HUES64 (cell line): ENCODE data around the gene MRAP2.

Experiments
- H3K27ac ChIP-seq: 2 replicates; pipeline ENCODE4 v1.7.0; 2013; ENCODE audit warnings: low read depth, low read length, inconsistent platforms
- H3K27me3 ChIP-seq: 2 replicates; pipeline ENCODE4 v1.6.1; 2013; ENCODE audit warnings: mild to moderate bottlenecking, low read length; ENCODE audit not compliant: insufficient read depth
- H3K36me3 ChIP-seq: 2 replicates; pipeline ENCODE4 v1.6.1; 2013; ENCODE audit warnings: mild to moderate bottlenecking, low read length; ENCODE audit not compliant: insufficient read depth
- H3K4me1 ChIP-seq: 2 replicates; pipeline ENCODE4 v1.6.1; 2013; ENCODE audit warnings: mild to moderate bottlenecking, low read length, moderate library complexity; ENCODE audit not compliant: insufficient read depth
- H3K4me3 ChIP-seq: 2 replicates; pipeline ENCODE4 v1.5.1; 2013; ENCODE audit warnings: mild to moderate bottlenecking, low read length, moderate library complexity
- H3K9ac ChIP-seq: 2 replicates; pipeline ENCODE4 v1.6.1; 2013; ENCODE audit warnings: mild to moderate bottlenecking, low read depth, low read length
- H3K9me3 ChIP-seq: 2 replicates; pipeline ENCODE4 v1.6.1; 2013; ENCODE audit warnings: low read depth, low read length; ENCODE audit not compliant: insufficient read depth
- WGBS: fragments of 150-250, 120-280 bp; methylation state at CpG from one replicate; pipeline ENCODE4 v1.1.7; 2013; ENCODE audit warnings: missing lambda C conversion rate; 5-methylcytosine and 5-hydroxymethylcytosine counted together

Gene MRAP2

DNA sequence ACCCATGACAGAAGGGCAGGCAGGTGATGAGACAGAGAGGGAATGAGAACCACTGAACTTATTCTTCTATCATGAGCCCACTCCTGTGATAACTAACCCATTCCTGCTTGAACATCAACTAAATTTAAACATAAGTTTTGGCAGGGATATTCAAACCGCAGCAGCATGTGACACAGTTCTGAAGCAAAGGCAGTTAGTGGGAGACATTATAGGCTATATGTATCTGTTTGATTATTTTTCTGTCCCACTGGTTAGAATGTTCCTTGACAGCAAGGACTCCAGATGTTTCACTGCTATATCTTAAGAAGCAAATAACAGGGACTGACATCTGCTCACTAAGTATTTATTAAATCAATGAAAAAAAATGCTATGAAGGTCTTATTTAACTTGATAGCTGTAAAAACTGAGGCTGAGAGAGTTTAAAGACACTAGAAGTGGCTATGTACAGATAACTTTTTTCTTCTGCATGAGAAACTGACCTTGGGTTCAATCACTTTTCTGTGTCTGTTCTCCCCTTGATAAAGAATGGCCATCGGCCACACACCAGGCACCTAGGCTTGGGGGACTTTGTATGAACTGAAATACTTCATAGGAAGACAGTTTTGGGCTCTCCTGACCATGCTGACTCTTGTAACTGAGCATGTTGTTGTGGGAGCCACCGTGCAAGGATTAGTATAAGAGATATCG, 102.9 kb downstream of the MRAP2 start:
- peaks cover 18% of the 10 kb centered on the region for H3K9me3 ChIP-seq
- no peaks in the 10 kb centered on the region for H3K27me3 ChIP-seq
- peaks cover 17% of the 10 kb centered on the region for H3K36me3 ChIP-seq
- H3K4me1 ChIP-seq: peaks cover 1% of the 10 kb centered on the region; the same call in 1 of the 2 replicates
- H3K27ac ChIP-seq: no peak overlapping the region
- 94% methylated on average over 4 of the region's 4 CpGs for WGBS
- H3K4me3 ChIP-seq: no peak overlapping the region
- no peak overlapping the region for H3K9ac ChIP-seq

DNA sequence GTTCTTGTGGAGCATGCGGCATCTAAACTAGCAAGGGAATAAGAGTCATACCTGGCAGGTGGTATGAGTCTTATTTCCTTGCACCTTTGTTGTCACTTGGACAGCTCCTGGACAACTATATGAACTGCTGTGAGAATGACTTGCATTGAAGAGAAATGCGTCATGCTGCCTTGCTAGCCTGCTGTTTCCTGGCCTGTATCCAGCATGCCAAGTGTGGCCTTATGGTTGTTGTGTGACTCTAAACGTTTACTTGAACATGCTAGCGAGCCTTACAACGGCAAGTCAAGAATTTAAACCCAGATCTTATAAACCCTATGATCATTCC, 103.4 kb downstream of the MRAP2 start:
- Histone ChIP-seq H3K4me1 (peaks cover 4% of the 10 kb centered on the region; the same call in 1 of the 2 replicates), H3K9me3 (peaks cover 18% of the 10 kb centered on the region), H3K4me3 (no peak overlapping the region), H3K27me3 (no peaks in the 10 kb centered on the region), H3K9ac (no peak overlapping the region), H3K27ac (no peak overlapping the region), H3K36me3 (peaks cover 17% of the 10 kb centered on the region)
- WGBS: 96% methylated on average over 5 of the region's 5 CpGs

DNA sequence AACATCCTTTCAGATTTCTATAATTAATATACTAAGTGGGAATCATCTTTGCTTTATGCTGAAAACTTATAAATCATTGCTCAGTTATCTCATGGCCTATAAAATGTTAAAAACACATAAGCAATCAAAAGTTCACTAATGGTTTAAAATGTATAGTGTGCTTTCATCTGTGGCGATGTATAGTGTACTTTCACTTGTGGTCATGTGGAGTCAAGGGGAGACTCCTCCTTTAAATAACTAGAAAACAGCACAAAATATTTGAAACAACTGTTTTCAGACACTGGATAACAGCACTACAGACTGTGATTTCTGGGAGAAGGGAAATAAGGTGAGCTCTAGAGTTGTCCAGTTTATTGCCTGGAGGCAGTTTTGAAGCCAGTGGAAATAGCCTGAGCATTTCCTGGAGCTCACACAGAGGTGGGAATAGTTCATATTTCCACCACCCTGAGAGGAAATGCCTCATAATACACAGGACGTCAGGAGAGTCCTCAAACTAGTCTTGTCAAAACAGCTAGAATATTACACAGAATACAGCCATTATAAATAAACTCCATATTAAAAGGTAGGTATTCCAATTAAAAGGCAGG, 104.5 kb downstream of the MRAP2 start:
- H3K27me3 ChIP-seq: no peaks in the 10 kb centered on the region
- 86% methylated on average over 1 of the region's 2 CpGs for WGBS

DNA sequence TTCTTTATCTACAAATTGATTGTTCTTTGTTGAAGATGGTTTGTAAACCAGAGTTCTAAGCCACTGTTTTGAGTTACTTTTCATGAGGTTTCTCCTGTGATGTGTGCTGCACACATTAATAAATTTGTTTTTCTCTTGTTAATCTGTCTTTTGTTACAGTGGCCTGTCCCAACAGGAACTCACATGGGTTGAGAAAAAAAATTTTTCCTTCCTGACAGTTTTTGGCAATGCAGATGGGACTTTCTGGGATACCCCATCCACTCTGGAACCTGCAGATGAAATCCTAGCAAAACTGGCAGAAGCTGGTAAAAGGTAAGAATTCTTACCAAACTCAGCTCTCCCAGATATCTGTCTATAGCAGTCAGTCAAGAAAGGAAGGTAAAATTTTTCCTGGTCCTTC, 105.7 kb downstream of the MRAP2 start:
- peaks cover 4% of the 10 kb centered on the region; the same call in 1 of the 2 replicates for H3K4me1 ChIP-seq
- peaks cover 10% of the 10 kb centered on the region for H3K36me3 ChIP-seq
- no peak overlapping the region for H3K9ac ChIP-seq
- H3K4me3 ChIP-seq: no peak overlapping the region
- H3K27ac ChIP-seq: no peak overlapping the region
- no peaks in the 10 kb centered on the region for H3K27me3 ChIP-seq
- H3K9me3 ChIP-seq: peaks cover 4% of the 10 kb centered on the region; the same call in 1 of the 2 replicates

More for the DNA sequence above, 104.5 kb downstream of the MRAP2 start:
- Histone ChIP-seq H3K36me3 (peaks cover 17% of the 10 kb centered on the region), H3K9ac (no peak overlapping the region), H3K4me3 (no peak overlapping the region), H3K9me3 (peaks cover 14% of the 10 kb centered on the region), H3K4me1 (peaks cover 4% of the 10 kb centered on the region; the same call in 1 of the 2 replicates), H3K27ac (no peak overlapping the region)
